MCF 10A (cell line): ENCODE data around the gene KAZN. TPM values are rescaled to one million over a fixed set of nuclear protein-coding genes. Genes with fewer than 3 reads are reported as not detected.
A peak's percentile ranks its signal among the peaks of the same experiment; 100 is the strongest.

Experiments
- BruUV-seq: library from RNA; stranded (reverse); fragments of 400-500 nt; replicated peaks from 2 replicates; lab custom pipeline; 2021; lab: Mats Ljungman, UMichigan
- CTCF ChIA-PET: fragments of 300-600 bp; sonication (Branson Sonifier 250); formaldehyde crosslinking; extraction: SDS; loops from one replicate; lab custom pipeline; 2021; ENCODE audit warnings: antibody characterized with exemption, inconsistent platforms; lab: Yijun Ruan, JAX
- POLR2A ChIA-PET: fragments of 300-600, 350-650 bp; sonication (Branson Sonifier 250); formaldehyde crosslinking; extraction: SDS; loops from one replicate; lab custom pipeline; 2020; ENCODE audit warnings: antibody characterized with exemption, inconsistent platforms; lab: Yijun Ruan, JAX
- DNase-seq: peaks from one replicate; pipeline ENCODE4 v3.0.0-alpha.2; 2018; ENCODE audit not compliant: unreplicated experiment
- H3K27ac Mint-ChIP-seq: one replicate; pipeline ENCODE4 v1.8.0; 2022; ENCODE audit warnings: mild to moderate bottlenecking, low read depth, mixed read lengths; ENCODE audit not compliant: unreplicated experiment
- H3K27me3 Mint-ChIP-seq: one replicate; pipeline ENCODE4 v1.8.0; 2022; ENCODE audit warnings: mixed read lengths; ENCODE audit not compliant: insufficient read depth, unreplicated experiment
- H3K36me3 Mint-ChIP-seq: one replicate; pipeline ENCODE4 v1.8.0; 2022; ENCODE audit warnings: mild to moderate bottlenecking, moderate library complexity, mixed read lengths; ENCODE audit not compliant: insufficient read depth, unreplicated experiment
- H3K4me1 Mint-ChIP-seq: one replicate; pipeline ENCODE4 v1.8.0; 2022; ENCODE audit warnings: mixed read lengths; ENCODE audit not compliant: insufficient read depth, unreplicated experiment
- H3K4me3 Mint-ChIP-seq: one replicate; pipeline ENCODE4 v1.8.0; 2022; ENCODE audit warnings: mild to moderate bottlenecking, moderate library complexity, mixed read lengths; ENCODE audit not compliant: unreplicated experiment
- H3K9me3 Mint-ChIP-seq: one replicate; pipeline ENCODE4 v1.8.0; 2022; ENCODE audit warnings: mixed read lengths; ENCODE audit not compliant: unreplicated experiment
- CTCF ChIP-seq: fragments of 200-600 bp; IDR thresholded peaks from one replicate; pipeline ENCODE4 v1.8.0; 2022; ENCODE audit warnings: antibody characterized with exemption, mild to moderate bottlenecking; ENCODE audit not compliant: unreplicated experiment
- intact Hi-C: fragments of 100-400 bp; cut with micrococcal nuclease; formaldehyde crosslinking; loops from 2 replicates; pipeline ENCODE4 v1.14.1; 2022
- total RNA-seq: library from RNA; stranded (reverse); gene quantifications from 2 replicates; pipeline ENCODE4 v1.2.3, GENCODE V29; 2022

KAZN gene
- total RNA-seq, 1 experiment from 2014 or later: 3.3 TPM

- Mint-ChIP-seq H3K36me3 (no peaks in the 10 kb centered on the region), H3K4me1 (peaks cover 14% of the 10 kb centered on the region), H3K27me3 (no peaks in the 10 kb centered on the region), H3K4me3 (no peak overlapping the region), H3K9me3 (no peaks in the 10 kb centered on the region), H3K27ac (no peak overlapping the region)
- POLR2A ChIA-PET: no interaction called here
- peak; percentile 79 for DNase-seq
- CTCF ChIA-PET: interaction anchor here (0.6 to 3.1 kb wide), 4 partner anchors 16 to 114 kb away, joined by 3 to 14 read pairs (median 8); no protein-coding TSS in a partner anchor
- no peak for TF ChIP-seq CTCF
- intact Hi-C loops: loop anchor here (10.0 kb wide), 1 partner anchor 179 kb away; no protein-coding TSS in a partner anchor
- no TSS peak for BruUV-seq
These were observed 315.1 kb downstream of the KAZN start for GRCh38 chr1:14913482-14914177.

GRCh38 chr1:14914351-14914988 is 316.0 kb downstream of the KAZN start:
- ChIA-PET POLR2A (no interaction called here), CTCF (interaction anchor here (0.5 to 3.1 kb wide), 22 partner anchors 8 to 948 kb away, joined by 3 to 14 read pairs (median 3); no protein-coding TSS in a partner anchor)
- Mint-ChIP-seq H3K27ac (no peak overlapping the region), H3K27me3 (no peaks in the 10 kb centered on the region), H3K9me3 (no peaks in the 10 kb centered on the region), H3K4me1 (peaks cover 14% of the 10 kb centered on the region), H3K36me3 (no peaks in the 10 kb centered on the region), H3K4me3 (no peak overlapping the region)
- BruUV-seq: no TSS peak
- no peak for DNase-seq
- TF ChIP-seq CTCF: no peak
- intact Hi-C loops: loop anchor here (10.0 kb wide), 1 partner anchor 180 kb away; no protein-coding TSS in a partner anchor

DNA sequence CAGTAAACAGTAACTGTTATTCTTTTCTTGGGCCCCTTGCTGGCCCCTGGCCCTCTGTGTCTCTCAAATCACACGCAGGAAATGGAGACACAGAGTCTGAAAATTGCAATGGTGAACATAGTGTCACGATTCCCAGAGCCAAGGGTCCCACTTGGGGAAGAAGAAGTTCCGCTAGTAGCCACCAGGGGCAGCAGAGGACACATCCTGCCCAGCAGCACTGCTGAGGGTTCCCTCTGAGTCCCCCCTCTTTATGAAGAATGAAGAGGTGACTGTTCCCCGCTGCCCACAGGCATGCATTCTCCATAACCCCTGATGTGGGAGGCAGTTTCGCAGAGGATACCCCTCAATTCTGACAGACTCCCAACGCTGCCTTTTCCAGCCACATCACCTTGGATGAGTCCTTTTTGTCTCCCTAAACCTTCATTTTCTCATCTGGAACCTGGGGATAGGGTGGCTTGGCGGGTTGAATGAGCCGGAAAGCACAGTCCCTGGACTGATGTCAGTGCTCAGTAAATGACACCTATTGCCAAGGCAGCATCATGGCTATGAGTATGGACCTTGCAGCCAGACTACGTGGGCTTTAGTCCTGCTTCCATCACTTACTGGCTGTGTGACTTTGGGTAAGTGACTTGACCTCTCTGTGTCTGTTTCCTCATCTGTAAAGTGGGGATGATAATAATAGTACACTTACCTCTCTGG is 317.0 kb downstream of the KAZN start:
- ChIA-PET CTCF (interaction anchor here (0.5 to 3.1 kb wide), 14 partner anchors 9 to 1407 kb away, joined by 3 to 14 read pairs (median 4); no protein-coding TSS in a partner anchor), POLR2A (no interaction called here)
- Mint-ChIP-seq H3K27ac (no peak overlapping the region), H3K27me3 (no peaks in the 10 kb centered on the region), H3K36me3 (no peaks in the 10 kb centered on the region), H3K4me1 (peaks cover 11% of the 10 kb centered on the region), H3K9me3 (no peaks in the 10 kb centered on the region), H3K4me3 (no peak overlapping the region)
- peak; percentile 89 for TF ChIP-seq CTCF
- no TSS peak for BruUV-seq
- intact Hi-C loops: loop anchor here (10.0 kb wide), 1 partner anchor 181 kb away; no protein-coding TSS in a partner anchor
- DNase-seq: peak; percentile 59

- Mint-ChIP-seq H3K9me3 (no peaks in the 10 kb centered on the region), H3K4me1 (no peaks in the 10 kb centered on the region), H3K36me3 (no peaks in the 10 kb centered on the region), H3K4me3 (no peak overlapping the region), H3K27ac (no peak overlapping the region), H3K27me3 (no peaks in the 10 kb centered on the region)
- no peak for DNase-seq
- intact Hi-C loops: loop anchor here (10.0 kb wide), 1 partner anchor 184 kb away; no protein-coding TSS in a partner anchor
- CTCF ChIA-PET: interaction anchor here (0.5 kb wide), 1 partner anchor 1263 kb away, joined by 3 read pairs; no protein-coding TSS in a partner anchor
- BruUV-seq: no TSS peak
- no peak for TF ChIP-seq CTCF
- POLR2A ChIA-PET: no interaction called here
These were observed 320.8 kb downstream of the KAZN start for GRCh38 chr1:14919289-14919688.
